OCI-LY7 (cell line): ENCODE data around the gene STAT6.

Source experiments
- CTCF ChIP-seq: fragments of 200-600 bp; sonication (generic); conservative IDR thresholded peaks from 2 replicates; pipeline ENCODE4 v1.5.1; 2014; ENCODE audit warnings: mild to moderate bottlenecking, antibody characterized with exemption, low read length, moderate library complexity, mixed read lengths
- EZH2phosphoT487 ChIP-seq: fragments of 200-600 bp; sonication (generic); IDR thresholded peaks from 2 replicates; pipeline ENCODE4 v1.6.1; 2018; ENCODE audit warnings: low read depth, borderline replicate concordance, mild to moderate bottlenecking, mixed run types, antibody characterized with exemption, low read length, moderate library complexity, mixed read lengths

GRCh38 chr12:57090490-57090889 lies 20.7 kb downstream of the STAT6 start:
- TF ChIP-seq CTCF (no peak), EZH2phosphoT487 (no peak)
